ENCODE measurements around the gene NEU2. TPM values are rescaled to one million over a fixed set of nuclear protein-coding genes. Genes with fewer than 3 reads are reported as not detected.

Gene NEU2
- polyA plus RNA-seq, 1 donor: not detected

GRCh38 chr2:233075966-233076339, 43.5 kb downstream of the NEU2 start:
- no peak for DNase-seq (ENCODE audit: low read depth)

GRCh38 chr2:233076749-233077148, 44.3 kb downstream of the NEU2 start:
- DNase-seq (ENCODE audit: low read depth): no peak

- DNase-seq (ENCODE audit: low read depth): no peak
Measured at GRCh38 chr2:233079473-233079877, 47.0 kb downstream of the NEU2 start.

GRCh38 chr2:233079953-233080835, 47.7 kb downstream of the NEU2 start:
- no peak for DNase-seq (ENCODE audit: low read depth)

GRCh38 chr2:233080836-233081229, 48.4 kb downstream of the NEU2 start:
- no peak for DNase-seq (ENCODE audit: low read depth)

- no peak for DNase-seq (ENCODE audit: low read depth)
Measured at GRCh38 chr2:233081232-233081730, 48.8 kb downstream of the NEU2 start.

- DNase-seq (ENCODE audit: low read depth): no peak
Measured at GRCh38 chr2:233081731-233082221, 49.3 kb downstream of the NEU2 start.

- DNase-seq (ENCODE audit: low read depth): no peak
Measured at GRCh38 chr2:233082222-233082930, 49.9 kb downstream of the NEU2 start.

- DNase-seq (ENCODE audit: low read depth): no peak
Measured at GRCh38 chr2:233082931-233083755, 50.7 kb downstream of the NEU2 start.

GRCh38 chr2:233083782-233084181, 51.3 kb downstream of the NEU2 start:
- DNase-seq (ENCODE audit: low read depth): no peak

GRCh38 chr2:233084488-233084887, 52.0 kb downstream of the NEU2 start:
- no peak for DNase-seq (ENCODE audit: low read depth)

Other genes with a start within 250 kb of the NEU2 start
- 1.4 TPM for gene SNORC, start 162.4 kb upstream of the NEU2 start, polyA plus RNA-seq (ENCODE audit: insufficient read length)
- 1.2 TPM for gene NGEF, start 19.4 kb upstream of the NEU2 start, polyA plus RNA-seq (ENCODE audit: insufficient read length)
- 8.3 TPM for gene INPP5D, start 27.7 kb downstream of the NEU2 start, polyA plus RNA-seq (ENCODE audit: insufficient read length)
- gene ATG16L1, start 219.0 kb downstream of the NEU2 start, polyA plus RNA-seq (ENCODE audit: insufficient read length): 17.4 TPM